Endothelial cell (in vitro differentiated cells): Measurements from ENCODE around the gene TDRD5. TPM values are rescaled to one million over a fixed set of nuclear protein-coding genes. Genes with fewer than 3 reads are reported as not detected.

Experiments
- DNase-seq: peaks from one replicate; pipeline ENCODE4 v3.0.0; 2021; ENCODE audit warnings: low spot score
- H3K27ac Mint-ChIP-seq: one replicate; pipeline ENCODE4 v1.8.0; 2021; ENCODE audit warnings: mixed read lengths, inconsistent platforms; ENCODE audit not compliant: unreplicated experiment
- H3K27me3 Mint-ChIP-seq: one replicate; pipeline ENCODE4 v1.8.0; 2021; ENCODE audit warnings: mild to moderate bottlenecking, moderate library complexity, mixed read lengths, inconsistent platforms; ENCODE audit not compliant: unreplicated experiment
- H3K36me3 Mint-ChIP-seq: one replicate; pipeline ENCODE4 v1.8.0; 2021; ENCODE audit warnings: mild to moderate bottlenecking, low read depth, mixed read lengths, inconsistent platforms; ENCODE audit not compliant: unreplicated experiment
- H3K4me1 Mint-ChIP-seq: one replicate; pipeline ENCODE4 v1.8.0; 2021; ENCODE audit warnings: mild to moderate bottlenecking, mixed read lengths, inconsistent platforms; ENCODE audit not compliant: unreplicated experiment
- H3K4me3 Mint-ChIP-seq: one replicate; pipeline ENCODE4 v1.8.0; 2021; ENCODE audit warnings: mild to moderate bottlenecking, mixed read lengths, inconsistent platforms; ENCODE audit not compliant: unreplicated experiment
- H3K9me3 Mint-ChIP-seq: one replicate; pipeline ENCODE4 v1.8.0; 2021; ENCODE audit warnings: mixed read lengths, inconsistent platforms; ENCODE audit not compliant: unreplicated experiment
- total RNA-seq: library from RNA; stranded (reverse); fragmentation: NEBNext Ultra II Directional; extraction: Animal tissue kit (Norgen Biotek cat#: 25700); gene quantifications from one replicate; pipeline ENCODE4 v1.2.1, GENCODE V29; 2021; ENCODE audit not compliant: unreplicated experiment
- TF ChIP-seq, protein P1 (sequence below): fragments of 200-600 bp; sonication (generic); IDR thresholded peaks from one replicate; pipeline ENCODE4 v1.5.0; 2021; ENCODE audit warnings: antibody characterized with exemption; ENCODE audit not compliant: unreplicated experiment

The TDRD5 gene
- total RNA-seq, 1 donor from 2014 or later, result not detected

DNA sequence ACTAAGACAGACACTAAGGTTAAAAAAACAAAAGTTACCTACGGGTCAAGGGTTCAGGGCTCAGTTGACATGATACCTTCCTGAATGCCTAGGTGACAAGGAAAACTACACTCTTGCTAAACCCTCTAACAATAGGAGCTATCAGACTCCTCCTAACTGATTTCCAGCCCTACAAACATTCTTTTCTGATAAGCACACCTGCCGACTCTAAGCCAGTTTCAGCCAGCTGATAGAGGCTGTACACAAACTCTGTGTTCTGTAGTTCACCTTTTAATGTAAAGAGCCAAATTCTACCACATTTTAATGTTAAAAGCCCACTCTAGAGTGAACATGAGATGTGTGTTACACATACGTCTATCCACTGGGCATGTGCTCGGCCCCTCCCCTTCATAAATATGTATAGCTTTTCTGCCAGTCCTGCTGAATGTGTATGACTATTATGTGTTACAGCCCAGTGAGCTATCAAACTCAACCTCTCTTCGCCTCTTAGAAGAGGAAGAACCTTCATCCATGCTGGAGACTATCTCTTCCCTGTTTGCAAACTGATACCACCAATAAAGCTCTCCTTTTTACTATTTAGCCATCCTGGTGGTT lies 111.4 kb downstream of the TDRD5 start:
- Mint-ChIP-seq H3K4me3 (no peak overlapping the region), H3K27ac (no peak overlapping the region), H3K9me3 (peaks cover 3% of the 10 kb centered on the region), H3K36me3 (no peaks in the 10 kb centered on the region), H3K27me3 (no peaks in the 10 kb centered on the region), H3K4me1 (no peaks in the 10 kb centered on the region)
- TF ChIP-seq, protein P1, sequence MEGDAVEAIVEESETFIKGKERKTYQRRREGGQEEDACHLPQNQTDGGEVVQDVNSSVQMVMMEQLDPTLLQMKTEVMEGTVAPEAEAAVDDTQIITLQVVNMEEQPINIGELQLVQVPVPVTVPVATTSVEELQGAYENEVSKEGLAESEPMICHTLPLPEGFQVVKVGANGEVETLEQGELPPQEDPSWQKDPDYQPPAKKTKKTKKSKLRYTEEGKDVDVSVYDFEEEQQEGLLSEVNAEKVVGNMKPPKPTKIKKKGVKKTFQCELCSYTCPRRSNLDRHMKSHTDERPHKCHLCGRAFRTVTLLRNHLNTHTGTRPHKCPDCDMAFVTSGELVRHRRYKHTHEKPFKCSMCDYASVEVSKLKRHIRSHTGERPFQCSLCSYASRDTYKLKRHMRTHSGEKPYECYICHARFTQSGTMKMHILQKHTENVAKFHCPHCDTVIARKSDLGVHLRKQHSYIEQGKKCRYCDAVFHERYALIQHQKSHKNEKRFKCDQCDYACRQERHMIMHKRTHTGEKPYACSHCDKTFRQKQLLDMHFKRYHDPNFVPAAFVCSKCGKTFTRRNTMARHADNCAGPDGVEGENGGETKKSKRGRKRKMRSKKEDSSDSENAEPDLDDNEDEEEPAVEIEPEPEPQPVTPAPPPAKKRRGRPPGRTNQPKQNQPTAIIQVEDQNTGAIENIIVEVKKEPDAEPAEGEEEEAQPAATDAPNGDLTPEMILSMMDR, result no peak
- no peak for DNase-seq

DNA sequence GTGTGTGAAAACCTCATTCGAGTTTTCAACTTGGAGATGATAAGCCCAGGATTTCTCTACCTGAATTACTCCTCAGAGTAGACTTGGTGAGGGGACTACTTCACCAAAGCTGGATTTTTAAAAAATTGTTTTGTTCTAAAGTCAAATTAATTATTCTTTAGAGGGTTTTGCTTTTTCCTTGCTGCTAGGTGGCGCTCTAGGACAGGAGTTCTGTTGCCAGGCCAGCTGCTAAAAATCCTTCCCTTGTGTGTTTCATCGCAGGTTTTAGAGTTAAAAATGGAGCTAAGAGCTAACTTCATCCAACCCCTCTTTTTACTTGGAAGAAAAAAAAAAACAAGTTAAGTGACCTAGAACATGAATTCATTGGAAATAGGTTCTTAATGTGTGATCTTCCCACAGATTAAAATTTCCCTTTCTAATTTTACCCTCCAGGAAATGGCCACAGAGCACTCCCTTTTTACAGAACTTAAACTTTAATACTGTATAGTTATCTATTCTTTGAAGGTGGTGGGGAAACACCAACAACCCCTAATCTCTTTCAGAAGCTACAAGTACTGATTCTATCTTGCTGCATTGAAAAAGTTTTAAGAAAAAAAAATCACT lies 114.8 kb downstream of the TDRD5 start:
- Mint-ChIP-seq H3K4me3 (no peak overlapping the region), H3K4me1 (no peaks in the 10 kb centered on the region), H3K36me3 (no peaks in the 10 kb centered on the region), H3K9me3 (no peaks in the 10 kb centered on the region), H3K27ac (no peak overlapping the region), H3K27me3 (no peaks in the 10 kb centered on the region)
- TF ChIP-seq, protein P1, result peak; percentile 74
- DNase-seq, result peak; percentile 64

- no peak for DNase-seq
- Mint-ChIP-seq H3K27me3 (no peaks in the 10 kb centered on the region), H3K9me3 (no peaks in the 10 kb centered on the region), H3K27ac (no peak overlapping the region), H3K4me3 (no peak overlapping the region), H3K36me3 (no peaks in the 10 kb centered on the region), H3K4me1 (no peaks in the 10 kb centered on the region)
- TF ChIP-seq, protein P1, result no peak
Measured at GRCh38 chr1:179707406-179707805, 115.8 kb downstream of the TDRD5 start.

GRCh38 chr1:179708434-179709195 lies 117.0 kb downstream of the TDRD5 start:
- Mint-ChIP-seq H3K4me1 (no peaks in the 10 kb centered on the region), H3K9me3 (no peaks in the 10 kb centered on the region), H3K27ac (no peak overlapping the region), H3K27me3 (no peaks in the 10 kb centered on the region), H3K4me3 (no peak overlapping the region), H3K36me3 (no peaks in the 10 kb centered on the region)
- no peak for DNase-seq
- TF ChIP-seq, protein P1, result no peak
